H1 (cell line): Measurements from ENCODE around the gene COL6A1. TPM values are rescaled to one million over a fixed set of nuclear protein-coding genes. Genes with fewer than 3 reads are reported as not detected.

Experiments used
- CTCF ChIA-PET: fragments of 300-600 bp; sonication (Branson Sonifier 250); formaldehyde crosslinking; loops from one replicate; lab custom pipeline; 2021; ENCODE audit not compliant: partially characterized antibody; lab: Charles Lee
- POLR2A ChIA-PET: fragments of 300-600 bp; sonication (Branson Sonifier 250); formaldehyde crosslinking; loops from one replicate; lab custom pipeline; 2021; ENCODE audit warnings: inconsistent platforms; ENCODE audit not compliant: partially characterized antibody; lab: Charles Lee
- DNase-seq, 2 experiments: peaks; one replicate each; pipeline versions ENCODE4 v3.0.0 to v3.0.0-alpha.2; 2010 to 2022; ENCODE audit warnings: low spot score in 2 of 2, low read depth in 1 of 2, mixed read lengths in 1 of 2
- FAIRE-seq: peaks from 2 replicates; lab custom pipeline; 2011; peaks lifted over from hg19 to GRCh38; lab: Jason Lieb, UNC
- H2AFZ ChIP-seq: 2 replicates; pipeline ENCODE4 v1.8.1; 2012; ENCODE audit warnings: low read length, inconsistent platforms
- H2AK5ac ChIP-seq: 2 replicates; pipeline ENCODE4 v1.6.1; 2013; ENCODE audit warnings: low read depth, low read length
- H2BK120ac ChIP-seq: replicated peaks from 2 replicates; pipeline ENCODE3; 2013; ENCODE audit warnings: low read depth, low read length, inconsistent platforms
- H2BK12ac ChIP-seq: 2 replicates; pipeline ENCODE4 v1.6.1; 2013; ENCODE audit warnings: low read depth, low read length
- H2BK15ac ChIP-seq: 2 replicates; pipeline ENCODE4 v1.6.1; 2013; ENCODE audit warnings: low read length
- H2BK20ac ChIP-seq: 2 replicates; pipeline ENCODE4 v1.6.1; 2013; ENCODE audit warnings: low read length
- H2BK5ac ChIP-seq: 2 replicates; pipeline ENCODE4 v1.6.1; 2013; ENCODE audit warnings: low read depth, low read length
- H3K14ac ChIP-seq: 2 replicates; pipeline ENCODE4 v1.6.1; 2013; ENCODE audit warnings: inconsistent platforms; ENCODE audit not compliant: insufficient read length
- H3K18ac ChIP-seq: 2 replicates; pipeline ENCODE4 v1.6.1; 2013; ENCODE audit warnings: low read length; ENCODE audit errors: extremely low read depth
- H3K23ac ChIP-seq: 2 replicates; pipeline ENCODE4 v1.6.1; 2013; ENCODE audit warnings: inconsistent platforms; ENCODE audit not compliant: insufficient read length
- H3K23me2 ChIP-seq: 2 replicates; pipeline ENCODE4 v1.6.1; 2013; ENCODE audit warnings: low read depth, low read length
- H3K27ac ChIP-seq: 2 replicates; pipeline ENCODE4 v1.6.1; 2011; ENCODE audit warnings: low read depth, low read length, inconsistent platforms
- H3K27me3 ChIP-seq, 4 experiments: replicated peaks in 1 of 4; 1 replicate in 1 of 4; 2 replicates in 3 of 4; pipeline versions ENCODE4 v1.6.1 to v1.8.1; 2011 to 2013; ENCODE audit warnings: low read length in 3 of 4, mild to moderate bottlenecking in 3 of 4, inconsistent platforms in 2 of 4, mixed read lengths in 2 of 4, moderate library complexity in 1 of 4; ENCODE audit not compliant: control insufficient read depth in 3 of 4, insufficient read depth in 3 of 4; ENCODE audit errors: extremely low read depth in 1 of 4
- H3K36me3 ChIP-seq, 4 experiments: 2 replicates each; pipeline versions ENCODE4 v1.6.1 to v1.8.1; 2011 to 2013; ENCODE audit warnings: mild to moderate bottlenecking in 4 of 4, low read length in 3 of 4, moderate library complexity in 2 of 4, control low read depth in 1 of 4, inconsistent platforms in 1 of 4; ENCODE audit not compliant: insufficient read depth in 4 of 4, control insufficient read depth in 2 of 4
- H3K4ac ChIP-seq: replicated peaks from 2 replicates; pipeline ENCODE3; 2013; ENCODE audit warnings: low read length, low read depth, mixed read lengths, inconsistent platforms; ENCODE audit not compliant: insufficient read length
- H3K4me1 ChIP-seq, 4 experiments: replicated peaks in 1 of 4; 1 replicate in 1 of 4; 2 replicates in 3 of 4; pipeline versions ENCODE4 v1.6.1 to v1.8.1; 2011 to 2013; ENCODE audit warnings: low read length in 3 of 4, inconsistent platforms in 2 of 4, mixed read lengths in 1 of 4; ENCODE audit not compliant: insufficient read depth in 4 of 4, control insufficient read depth in 3 of 4
- H3K4me2 ChIP-seq, 2 experiments: 2 replicates each; pipeline versions ENCODE4 v1.6.1 to v1.8.1; 2011 to 2013; ENCODE audit warnings: low read depth in 2 of 2, low read length in 2 of 2, control low read depth in 1 of 2, inconsistent platforms in 1 of 2, mild to moderate bottlenecking in 1 of 2; ENCODE audit not compliant: insufficient read depth in 1 of 2
- H3K4me3 ChIP-seq, 4 experiments: fragments of 200-600, 300-600 bp in 1 of 4; sonication (generic), shearing (Covaris generic), sonication (Bioruptor Twin) in 1 of 4; 2 replicates each; pipeline versions ENCODE4 v1.5.1 to v1.8.1; 2011 to 2016; ENCODE audit warnings: low read length in 4 of 4, low read depth in 3 of 4, control low read depth in 2 of 4, inconsistent platforms in 2 of 4, mild to moderate bottlenecking in 2 of 4, mixed read lengths in 1 of 4, moderate library complexity in 1 of 4; ENCODE audit not compliant: insufficient read depth in 2 of 4; ENCODE audit errors: extremely low read depth in 1 of 4
- H3K56ac ChIP-seq: replicated peaks from 2 replicates; pipeline ENCODE3; 2013; ENCODE audit warnings: low read depth, mild to moderate bottlenecking, mixed read lengths, low read length, inconsistent platforms; ENCODE audit not compliant: insufficient read length
- H3K79me1 ChIP-seq: 2 replicates; pipeline ENCODE4 v1.6.1; 2013; ENCODE audit warnings: low read depth, low read length, control low read depth
- H3K79me2 ChIP-seq, 2 experiments: 2 replicates each; pipeline versions ENCODE4 v1.6.1 to v1.8.1; 2012 to 2013; ENCODE audit warnings: low read length in 2 of 2, mild to moderate bottlenecking in 2 of 2, inconsistent platforms in 1 of 2; ENCODE audit not compliant: insufficient read depth in 2 of 2, control insufficient read depth in 1 of 2
- H3K9ac ChIP-seq, 4 experiments: replicated peaks in 1 of 4; 1 replicate in 1 of 4; 2 replicates in 3 of 4; pipeline versions ENCODE4 v1.6.1 to v1.8.1; 2011 to 2013; ENCODE audit warnings: low read depth in 3 of 4, low read length in 3 of 4, control low read depth in 2 of 4, mild to moderate bottlenecking in 2 of 4, moderate library complexity in 2 of 4, inconsistent platforms in 1 of 4; ENCODE audit errors: extremely low read depth in 1 of 4
- H3K9me3 ChIP-seq, 2 experiments: 2 replicates each; pipeline versions ENCODE4 v1.6.1 to v1.8.1; 2012 to 2013; ENCODE audit warnings: mild to moderate bottlenecking in 2 of 2, moderate library complexity in 2 of 2, control low read depth in 1 of 2, inconsistent platforms in 1 of 2, low read depth in 1 of 2, low read length in 1 of 2, mixed read lengths in 1 of 2; ENCODE audit not compliant: insufficient read depth in 2 of 2
- H4K20me1 ChIP-seq, 2 experiments: replicated peaks in 1 of 2; 2 replicates each; pipeline versions ENCODE3 to v1.8.1; 2011 to 2013; ENCODE audit warnings: inconsistent platforms in 2 of 2, low read length in 2 of 2, mild to moderate bottlenecking in 1 of 2; ENCODE audit not compliant: insufficient read depth in 2 of 2, control insufficient read depth in 1 of 2
- H4K5ac ChIP-seq: 2 replicates; pipeline ENCODE4 v1.6.1; 2013; ENCODE audit warnings: low read length, low read depth, mixed read lengths, inconsistent platforms; ENCODE audit not compliant: insufficient read length
- H4K8ac ChIP-seq: 2 replicates; pipeline ENCODE4 v1.8.0; 2013; ENCODE audit warnings: mild to moderate bottlenecking, moderate library complexity, low read length, inconsistent platforms; ENCODE audit not compliant: insufficient read depth; ENCODE audit errors: extremely low read depth
- H4K91ac ChIP-seq: replicated peaks from 2 replicates; pipeline ENCODE3; 2013; ENCODE audit warnings: low read length, mixed read lengths, inconsistent platforms; ENCODE audit not compliant: insufficient read length
- ATF3 ChIP-seq: IDR thresholded peaks from 2 replicates; pipeline ENCODE4 v1.6.1; 2011; ENCODE audit warnings: low read depth, mild to moderate bottlenecking, low read length; ENCODE audit not compliant: insufficient read depth
- HDAC6 ChIP-seq: IDR thresholded peaks from one replicate; pipeline ENCODE4 v1.7.1; 2012; ENCODE audit warnings: low read depth, mild to moderate bottlenecking, inconsistent platforms, low read length, moderate library complexity
- NANOG ChIP-seq: IDR thresholded peaks from 2 replicates; pipeline ENCODE4 v1.6.1; 2011; ENCODE audit warnings: low read length, low read depth, mild to moderate bottlenecking, inconsistent platforms; ENCODE audit not compliant: insufficient read depth, poor library complexity, severe bottlenecking
- POLR2AphosphoS5 ChIP-seq: IDR thresholded peaks from 2 replicates; pipeline ENCODE4 v1.6.1; 2011; ENCODE audit warnings: low read depth, low read length
- RFX5 ChIP-seq: IDR thresholded peaks from 2 replicates; pipeline ENCODE4 v1.6.1; 2011; ENCODE audit warnings: low read depth, low read length, improper control_type of control experiment, borderline replicate concordance
- TBP ChIP-seq: IDR thresholded peaks from 2 replicates; pipeline ENCODE4 v1.6.1; 2011; ENCODE audit warnings: low read depth, low read length, improper control_type of control experiment
- YY1 ChIP-seq: IDR thresholded peaks from 2 replicates; pipeline ENCODE4 v1.6.1; 2011; ENCODE audit warnings: low read depth, mild to moderate bottlenecking, low read length
- WGBS, 2 experiments: shearing (Covaris generic) in 1 of 2; methylation state at CpG; one replicate each; pipeline versions ENCODE4 v1.1.6 to v1.1.7; 2013 to 2015; ENCODE audit warnings: low lambda C conversion rate in 2 of 2, mixed read lengths in 2 of 2, inconsistent platforms in 1 of 2, low coverage in 1 of 2, missing lambda C conversion rate in 1 of 2; ENCODE audit not compliant: insufficient replicate concordance in 2 of 2, insufficient coverage in 1 of 2, insufficient read length in 1 of 2; ENCODE audit errors: extremely low coverage in 1 of 2, missing lambda C conversion rate in 1 of 2; 5-methylcytosine and 5-hydroxymethylcytosine counted together
- polyA plus RNA-seq, 7 experiments: library from polyadenylated mRNA; depleted of rRNA in 3 of 7; stranded (reverse) in 5 of 7; unstranded in 2 of 7; fragments of >200 nt in 5 of 7; fragments of 200-250 nt in 2 of 7; gene quantifications; 1 replicate in 5 of 7; 2 replicates in 1 of 7; 4 replicates in 1 of 7; pipeline versions ENCODE4 v1.2.1 to v1.2.3, GENCODE V29; 2011 to 2013; ENCODE audit warnings: missing spikeins in 2 of 7, mixed read lengths in 2 of 7
- total RNA-seq: library from RNA; stranded (reverse); fragmentation: NEBNext Ultra II Directional; extraction: Animal tissue kit (Norgen Biotek cat#: 25700); gene quantifications from 2 replicates; pipeline ENCODE4 v1.2.1, GENCODE V29; 2021

COL6A1 gene
- total and polyA plus RNA-seq, 2 of the 8 experiments (the other 6 are each of a cell fraction or from before 2014, with no cell fraction given) = 100 to 115 TPM

- Histone ChIP-seq H3K9ac (no peak overlapping the region), H3K36me3 (peaks cover 3 to 50% (median 13%) of the 10 kb centered on the region in 4 experiments; a peak in 5 of 8 replicates), H3K23ac (no peak overlapping the region), H3K79me1 (no peaks in the 10 kb centered on the region), H3K27me3 (no peaks in the 10 kb centered on the region), H2BK12ac (no peak overlapping the region), H4K20me1 (peaks cover 0 to 11% of the 10 kb centered on the region in 2 experiments), H3K4me3 (no peak overlapping the region), H3K27ac (no peak overlapping the region), H3K23me2 (no peaks in the 10 kb centered on the region), H3K79me2 (no peaks in the 10 kb centered on the region), H3K4me1 (no peaks in the 10 kb centered on the region), H2BK120ac (no peak overlapping the region), H4K8ac (no peak overlapping the region), H2BK15ac (no peak overlapping the region), H2AFZ (no peak overlapping the region), H3K4me2 (no peak overlapping the region), H2BK5ac (no peak overlapping the region), H3K14ac (no peak overlapping the region), H3K9me3 (no peaks in the 10 kb centered on the region), H2BK20ac (no peak overlapping the region), H2AK5ac (no peak overlapping the region), H3K4ac (no peak overlapping the region), H3K56ac (no peak overlapping the region), H4K5ac (no peak overlapping the region), H3K18ac (no peak overlapping the region), H4K91ac (no peak overlapping the region)
- FAIRE-seq (no peak), DNase-seq (no peak)
- ChIA-PET CTCF (no interaction called here), POLR2A (interaction anchor here (1.6 kb wide), 1 partner anchor 18 kb away, joined by 5 read pairs; no protein-coding TSS in a partner anchor)
- 94% methylated on average over 24 of the region's 45 CpGs; no CpG with 5 or more reads in 1 of the 2 experiments for WGBS, 2 experiments
- TF ChIP-seq RFX5 (no peak), TBP (no peak), YY1 (no peak), NANOG (no peak), HDAC6 (no peak), POLR2AphosphoS5 (no peak), ATF3 (no peak)
Measured at GRCh38 chr21:45990741-45991605, 9.4 kb downstream of the COL6A1 start.
